DND-41 (cell line): ENCODE results near the gene FBXO10.

Source experiments
- CTCF ChIP-seq: IDR thresholded peaks from 2 replicates; pipeline ENCODE4 v1.5.1; 2012; ENCODE audit warnings: borderline replicate concordance, low read length, moderate library complexity, mild to moderate bottlenecking; ENCODE audit not compliant: poor library complexity, severe bottlenecking; ENCODE audit errors: extremely low read depth
- EZH2 ChIP-seq: IDR thresholded peaks from 3 replicates; pipeline ENCODE4 v1.6.1; 2012; ENCODE audit warnings: borderline replicate concordance, low read depth, mild to moderate bottlenecking, moderate library complexity, low read length, inconsistent platforms; ENCODE audit not compliant: severe bottlenecking

- TF ChIP-seq CTCF (no peak), EZH2 (no peak)
Observed at GRCh38 chr9:37520641-37521040, 55.5 kb downstream of the FBXO10 start.
